Measurements from ENCODE around the gene SOWAHA. TPM values are rescaled to one million over a fixed set of nuclear protein-coding genes. Genes with fewer than 3 reads are reported as not detected.

Gene SOWAHA
- polyA plus RNA-seq, 1 donor from 2014 or later = 23.4 TPM

GRCh38 chr5:132826424-132827082 lies 13.5 kb downstream of the SOWAHA start:
- Histone ChIP-seq H3K27ac (ENCODE audit: low read length) (no peak overlapping the region), H3K4me3 (ENCODE audit: low read length) (no peak overlapping the region), H3F3A (ENCODE audit: insufficient read depth, low read length, poor library complexity, severe bottlenecking) (no peaks in the 10 kb centered on the region), H3K36me3 (ENCODE audit: insufficient read depth, low read length) (no peaks in the 10 kb centered on the region), H2AFZ (ENCODE audit: low read depth, low read length) (no peak overlapping the region), H3K9ac (ENCODE audit: low read length) (no peak overlapping the region), H4K20me1 (ENCODE audit: insufficient read depth) (no peaks in the 10 kb centered on the region), H3K27me3 (ENCODE audit: insufficient read depth, low read depth, low read length) (peaks cover 85% of the 10 kb centered on the region), H3K9me2 (ENCODE audit: insufficient read depth, low read length) (no peaks in the 10 kb centered on the region), H3K9me3 (ENCODE audit: low read length) (no peaks in the 10 kb centered on the region), H3K79me2 (replicated peaks; ENCODE audit: insufficient read depth, low read length) (no peaks in the 10 kb centered on the region), H3K4me2 (ENCODE audit: low read length) (no peak overlapping the region)
- no peak for TF ChIP-seq POLR2AphosphoS5 (IDR thresholded peaks at IDR 0.05)
- TF ChIP-seq EZH2 (IDR thresholded peaks at IDR 0.05; ENCODE audit: borderline replicate concordance, insufficient read depth, low read length, poor library complexity, severe bottlenecking) = no peak
- TF ChIP-seq RAD21 (conservative IDR thresholded peaks at IDR 0.05) = no peak

- Histone ChIP-seq H4K20me1 (ENCODE audit: insufficient read depth) (no peaks in the 10 kb centered on the region), H3K79me2 (replicated peaks; ENCODE audit: insufficient read depth, low read length) (no peaks in the 10 kb centered on the region), H3K4me2 (ENCODE audit: low read length) (no peak overlapping the region), H3K4me3 (ENCODE audit: low read length) (no peak overlapping the region), H3K9me3 (ENCODE audit: low read length) (no peaks in the 10 kb centered on the region), H3K27ac (ENCODE audit: low read length) (no peak overlapping the region), H2AFZ (ENCODE audit: low read depth, low read length) (no peak overlapping the region), H3F3A (ENCODE audit: insufficient read depth, low read length, poor library complexity, severe bottlenecking) (no peaks in the 10 kb centered on the region), H3K9me2 (ENCODE audit: insufficient read depth, low read length) (no peaks in the 10 kb centered on the region), H3K27me3 (ENCODE audit: insufficient read depth, low read depth, low read length) (peaks cover 83% of the 10 kb centered on the region), H3K36me3 (ENCODE audit: insufficient read depth, low read length) (no peaks in the 10 kb centered on the region), H3K9ac (ENCODE audit: low read length) (no peak overlapping the region)
- TF ChIP-seq TAF1 (IDR thresholded peaks at IDR 0.05; ENCODE audit: low read depth) (no peak), CTCF (IDR thresholded peaks at IDR 0.05; ENCODE audit: poor library complexity, severe bottlenecking) (no peak), EP300 (conservative IDR thresholded peaks at IDR 0.05; ENCODE audit: poor library complexity, severe bottlenecking) (no peak), POLR2AphosphoS5 (IDR thresholded peaks at IDR 0.05) (no peak), MXI1 (conservative IDR thresholded peaks at IDR 0.05; ENCODE audit: poor library complexity, severe bottlenecking) (no peak), SMC3 (conservative IDR thresholded peaks at IDR 0.05; ENCODE audit: poor library complexity) (no peak), EZH2 (IDR thresholded peaks at IDR 0.05; ENCODE audit: borderline replicate concordance, insufficient read depth, low read length, poor library complexity, severe bottlenecking) (no peak), REST (IDR thresholded peaks at IDR 0.05; ENCODE audit: borderline replicate concordance) (no peak), RAD21 (conservative IDR thresholded peaks at IDR 0.05) (no peak)
Observed at GRCh38 chr5:132827943-132828673, 15.0 kb downstream of the SOWAHA start.

All from neural cell (in vitro differentiated cells).